SK-N-MC (cell line): ENCODE measurements around the gene ADCY9.

Experiments used
- EZH2 ChIP-seq: fragments of 200-600 bp; sonication (generic); IDR thresholded peaks from one replicate; pipeline ENCODE4 v1.6.1; 2017; ENCODE audit warnings: antibody characterized with exemption
- FOXP2 ChIP-seq: optimal IDR thresholded peaks from 2 replicates; pipeline ENCODE3; 2011; ENCODE audit warnings: mild to moderate bottlenecking, moderate library complexity; ENCODE audit not compliant: insufficient read depth; ENCODE audit errors: extremely low read length, control extremely low read depth
- POLR2AphosphoS5 ChIP-seq: IDR thresholded peaks from 2 replicates; pipeline ENCODE4 v1.6.1; 2012; ENCODE audit warnings: mild to moderate bottlenecking, low read depth, low read length, borderline replicate concordance

DNA sequence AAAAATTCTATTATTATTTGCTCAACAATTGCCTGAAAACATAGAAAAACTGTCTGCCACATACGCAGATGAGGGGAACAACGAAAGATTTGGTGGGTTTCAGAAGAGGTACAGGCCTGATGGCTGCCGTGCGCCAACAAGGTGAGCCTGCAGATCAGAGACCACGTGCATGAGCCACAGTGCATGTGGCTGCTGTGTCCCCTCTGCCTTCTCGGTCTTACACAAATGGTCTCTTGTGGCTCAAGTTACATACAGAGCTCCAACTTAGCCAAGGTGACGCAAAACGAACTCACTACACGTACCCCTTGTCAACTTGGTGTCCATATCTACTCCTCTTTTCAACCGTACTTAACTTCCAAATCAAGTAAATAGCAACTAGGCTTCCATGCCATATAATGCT lies 82.3 kb downstream of the ADCY9 start:
- TF ChIP-seq EZH2: no peak
- no peak for TF ChIP-seq POLR2AphosphoS5
- no peak for TF ChIP-seq FOXP2
